ENCODE data around the gene DEGS1. TPM values are rescaled to one million over a fixed set of nuclear protein-coding genes. Genes with fewer than 3 reads are reported as not detected.

The DEGS1 gene
- total RNA-seq, 1 donor from 2014 or later: 36.1 TPM

DNA sequence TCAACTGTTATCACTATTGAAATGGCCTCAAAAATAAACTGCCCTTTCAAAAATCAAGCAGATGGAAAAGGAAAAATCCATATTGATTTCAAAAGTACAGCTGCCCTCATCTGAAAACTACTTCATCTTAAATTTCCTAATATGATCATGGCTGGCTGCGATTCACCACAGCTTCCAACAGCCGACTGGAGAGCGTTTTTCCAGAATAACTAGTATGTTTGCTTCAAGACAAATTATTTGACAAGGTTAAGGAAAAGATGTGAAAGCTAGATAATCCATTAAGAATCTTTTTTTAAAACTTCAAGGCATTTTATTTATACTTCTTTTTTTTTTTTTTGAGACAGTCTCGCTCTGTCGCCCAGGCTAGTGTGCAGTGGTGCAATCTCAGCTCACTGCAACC lies 4.1 kb upstream of the DEGS1 start:
- intact Hi-C loops (cut with DNase I): no loop called here
- DNase-seq (ENCODE audit: low spot score): no peak

DNA sequence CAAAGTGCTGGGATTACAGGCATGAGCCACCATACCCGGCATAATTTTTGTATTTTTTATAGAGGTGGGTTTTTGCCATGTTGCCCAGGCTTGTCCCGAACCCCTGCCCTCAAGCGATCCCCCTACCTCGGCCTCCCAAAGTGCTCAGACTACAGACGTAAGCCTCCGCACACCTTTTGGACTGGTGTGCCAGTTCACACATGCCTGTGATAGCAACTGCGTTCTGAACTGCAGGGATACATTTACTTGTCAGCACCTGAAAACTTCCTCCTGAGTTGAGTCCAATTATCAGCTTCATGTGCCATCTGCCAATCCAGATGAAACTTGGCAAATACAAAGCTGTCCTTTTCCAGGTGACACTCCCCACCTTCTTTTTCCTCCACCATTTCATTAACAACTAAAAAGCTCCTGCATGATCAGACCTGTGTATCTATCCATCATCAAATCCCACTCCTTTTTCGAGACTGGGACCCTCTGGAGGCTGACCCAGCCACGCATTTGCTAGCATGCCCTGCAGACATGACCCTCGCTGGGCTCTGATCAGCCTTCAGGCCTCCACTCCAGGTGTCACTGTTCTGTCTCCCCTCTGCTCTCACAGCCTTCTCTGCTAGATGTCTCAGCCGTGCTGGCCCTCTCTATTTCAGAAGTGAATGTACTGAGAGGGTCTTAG lies 2.1 kb upstream of the DEGS1 start:
- no peak for DNase-seq (ENCODE audit: low spot score)
- intact Hi-C loops (cut with DNase I): loop anchor here (5.0 kb wide), 2 partner anchors 69 to 151 kb away; partner anchors contain the start of genes FBXO28 and NVL

DNA sequence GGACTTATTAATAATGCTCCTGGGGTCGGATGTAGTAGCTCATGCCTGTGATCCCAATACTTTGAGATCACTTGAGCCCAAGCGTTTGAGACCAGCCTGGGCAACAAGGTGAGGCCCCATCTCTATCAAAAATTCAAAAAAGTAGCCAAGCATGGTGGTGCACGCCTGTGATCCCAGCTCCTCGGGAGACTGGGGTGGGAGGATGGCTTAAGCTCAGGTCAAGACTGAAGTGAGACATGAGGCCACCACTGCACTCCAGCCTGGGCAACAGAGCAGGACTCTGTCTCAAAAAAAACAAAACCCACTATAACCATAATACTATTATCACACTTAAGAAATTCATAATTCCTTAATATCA lies 1.6 kb upstream of the DEGS1 start:
- intact Hi-C loops (cut with DNase I): loop anchor here (5.0 kb wide), 2 partner anchors 69 to 151 kb away; partner anchors contain the start of genes FBXO28 and NVL

DNA sequence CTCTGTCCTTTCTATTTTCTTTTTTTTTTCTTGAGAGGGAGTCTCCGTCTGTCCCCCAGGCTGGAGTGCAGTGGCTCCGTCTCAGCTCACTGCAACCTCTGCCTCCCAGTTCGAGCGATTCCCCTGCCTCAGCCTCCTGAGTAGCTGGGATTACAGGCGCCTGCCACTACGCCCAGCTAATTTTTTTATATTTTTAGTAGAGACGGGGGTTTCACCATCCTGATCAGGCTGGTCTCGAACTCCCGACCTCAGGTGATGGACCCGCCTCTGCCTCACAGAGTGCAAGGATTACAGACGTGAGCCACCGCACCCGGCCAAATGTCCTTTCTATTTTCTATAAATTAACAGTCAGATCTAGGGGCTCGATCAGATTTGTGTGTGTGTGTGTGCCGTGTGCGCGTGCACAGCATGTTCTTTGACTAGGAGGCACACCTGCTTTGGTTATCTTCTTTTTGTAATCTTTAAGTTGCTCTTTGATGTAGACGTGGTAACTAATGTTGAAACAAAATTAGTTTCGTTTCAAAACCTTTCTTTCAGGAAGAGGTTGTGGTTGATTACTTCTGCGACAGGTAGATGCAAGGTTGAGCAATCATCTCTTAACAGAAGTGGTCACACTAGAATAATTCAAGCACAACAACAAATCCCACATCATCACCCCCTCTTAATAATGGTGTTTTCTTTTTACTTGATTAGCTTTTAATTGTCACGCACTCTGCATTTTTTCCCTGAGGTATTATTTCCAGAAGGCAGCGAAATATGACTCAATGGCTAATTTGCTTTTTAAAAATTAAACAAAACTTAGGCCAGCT lies 779 bp upstream of the DEGS1 start:
- intact Hi-C loops (cut with DNase I): loop anchor here (5.0 kb wide), 2 partner anchors 70 to 150 kb away; partner anchors contain the start of genes FBXO28 and NVL
- DNase-seq (ENCODE audit: low spot score): no peak

More for the DNA sequence above, 1.6 kb upstream of the DEGS1 start:
- DNase-seq (ENCODE audit: low spot score): no peak

DNA sequence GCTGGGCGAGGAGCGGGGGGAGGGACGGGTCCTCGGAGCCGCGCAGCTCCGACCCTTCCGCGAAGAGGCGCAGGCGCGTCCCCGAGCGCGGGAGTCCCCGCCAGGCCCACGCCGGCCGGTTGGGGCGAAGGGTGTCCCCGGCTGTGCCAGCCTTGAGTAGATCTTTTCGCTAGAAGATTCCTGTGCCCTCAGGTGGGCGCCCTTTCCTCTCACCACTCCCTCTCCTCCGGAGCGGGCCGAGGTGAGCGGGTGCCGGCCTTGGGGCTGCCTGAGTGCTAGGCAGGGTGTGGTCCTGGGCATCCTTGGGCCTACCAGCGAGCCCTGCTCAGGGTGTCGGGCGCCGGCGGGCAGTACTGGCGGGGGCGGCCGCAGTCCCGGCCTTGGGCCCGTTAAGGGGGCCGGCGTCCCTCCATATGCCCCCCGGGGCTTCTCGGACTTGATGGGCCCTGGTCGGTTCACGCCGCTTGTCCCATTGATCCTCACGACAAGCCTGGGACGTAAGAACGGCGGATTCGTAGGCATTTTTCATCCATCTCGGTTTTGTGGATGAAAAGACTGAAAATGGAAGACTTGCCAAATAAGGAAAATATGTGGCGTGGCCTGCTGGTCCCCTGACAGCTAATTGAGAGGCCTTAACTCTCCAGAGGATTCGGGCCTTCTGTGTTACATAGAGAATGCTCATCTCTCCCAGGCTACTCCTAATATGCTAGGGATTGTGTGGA lies 712 bp downstream of the DEGS1 start:
- intact Hi-C loops (cut with DNase I): loop anchor here (5.0 kb wide), 2 partner anchors 71 to 149 kb away; partner anchors contain the start of genes FBXO28 and NVL
- peak; percentile 84 for DNase-seq (ENCODE audit: low spot score)

DNA sequence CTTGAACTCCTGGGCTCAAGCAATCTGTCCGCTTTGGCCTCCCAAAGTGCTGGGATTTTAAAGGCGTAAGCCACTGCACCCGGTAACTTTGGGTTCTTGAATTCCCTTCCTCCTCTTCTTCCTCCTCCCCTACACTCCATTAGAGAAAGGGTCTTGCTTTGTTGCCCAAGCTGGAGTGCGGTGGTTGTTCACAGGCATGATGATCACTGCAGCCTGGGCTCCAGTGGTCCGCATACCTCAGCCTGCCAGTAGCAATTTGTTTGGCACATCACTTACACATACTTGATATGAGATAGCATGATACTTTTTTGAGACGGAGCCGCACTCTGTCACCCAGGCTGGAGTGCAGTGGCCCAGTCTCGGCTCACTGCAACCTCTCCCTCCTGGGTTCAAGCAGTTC lies 2.2 kb downstream of the DEGS1 start:
- intact Hi-C loops (cut with DNase I): no loop called here

DNA sequence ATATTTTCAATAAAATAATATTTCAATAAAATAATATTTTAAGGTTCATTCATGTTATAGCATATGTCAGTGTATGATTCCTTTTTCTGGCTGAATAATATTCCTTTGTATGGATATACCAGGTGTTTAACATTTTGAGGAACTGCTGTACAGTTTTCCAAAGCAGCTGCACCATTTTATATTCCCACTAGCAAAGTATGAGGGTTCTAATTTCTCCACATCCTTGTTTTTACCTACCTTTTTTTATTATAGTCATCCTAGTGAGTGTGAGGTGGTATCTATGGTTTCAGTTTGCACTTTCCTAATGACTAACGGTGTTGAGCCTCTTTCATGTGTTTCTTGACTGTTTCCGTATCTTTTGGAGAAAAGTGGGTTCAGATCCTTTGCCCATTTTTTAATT lies 5.2 kb downstream of the DEGS1 start:
- intact Hi-C loops (cut with DNase I): no loop called here
- DNase-seq (ENCODE audit: low spot score): no peak

More for the DNA sequence above, 2.2 kb downstream of the DEGS1 start:
- no peak for DNase-seq (ENCODE audit: low spot score)

DNA sequence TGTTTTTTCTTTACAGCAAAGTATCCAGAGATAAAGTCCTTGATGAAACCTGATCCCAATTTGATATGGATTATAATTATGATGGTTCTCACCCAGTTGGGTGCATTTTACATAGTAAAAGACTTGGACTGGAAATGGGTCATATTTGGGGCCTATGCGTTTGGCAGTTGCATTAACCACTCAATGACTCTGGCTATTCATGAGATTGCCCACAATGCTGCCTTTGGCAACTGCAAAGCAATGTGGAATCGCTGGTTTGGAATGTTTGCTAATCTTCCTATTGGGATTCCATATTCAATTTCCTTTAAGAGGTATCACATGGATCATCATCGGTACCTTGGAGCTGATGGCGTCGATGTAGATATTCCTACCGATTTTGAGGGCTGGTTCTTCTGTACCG lies 6.5 kb downstream of the DEGS1 start:
- intact Hi-C loops (cut with DNase I): no loop called here
- DNase-seq (ENCODE audit: low spot score): no peak

DNA sequence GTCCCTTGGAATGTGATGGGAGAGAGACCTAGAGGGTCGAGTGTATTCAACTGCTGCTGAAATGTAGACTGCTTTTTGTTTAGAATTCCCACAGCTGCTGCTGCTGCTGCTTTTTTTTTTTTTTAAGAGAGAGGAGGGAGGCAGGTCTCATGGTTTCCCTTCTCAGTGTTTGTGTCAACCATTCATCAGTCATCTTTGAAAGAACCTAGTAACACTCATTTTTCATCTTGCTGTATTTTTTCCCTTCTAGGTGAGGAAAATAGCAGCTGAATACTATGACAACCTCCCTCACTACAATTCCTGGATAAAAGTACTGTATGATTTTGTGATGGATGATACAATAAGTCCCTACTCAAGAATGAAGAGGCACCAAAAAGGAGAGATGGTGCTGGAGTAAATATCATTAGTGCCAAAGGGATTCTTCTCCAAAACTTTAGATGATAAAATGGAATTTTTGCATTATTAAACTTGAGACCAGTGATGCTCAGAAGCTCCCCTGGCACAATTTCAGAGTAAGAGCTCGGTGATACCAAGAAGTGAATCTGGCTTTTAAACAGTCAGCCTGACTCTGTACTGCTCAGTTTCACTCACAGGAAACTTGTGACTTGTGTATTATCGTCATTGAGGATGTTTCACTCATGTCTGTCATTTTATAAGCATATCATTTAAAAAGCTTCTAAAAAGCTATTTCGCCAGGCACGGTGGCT lies 9.2 kb downstream of the DEGS1 start:
- no peak for DNase-seq (ENCODE audit: low spot score)
- intact Hi-C loops (cut with DNase I): no loop called here

DNA sequence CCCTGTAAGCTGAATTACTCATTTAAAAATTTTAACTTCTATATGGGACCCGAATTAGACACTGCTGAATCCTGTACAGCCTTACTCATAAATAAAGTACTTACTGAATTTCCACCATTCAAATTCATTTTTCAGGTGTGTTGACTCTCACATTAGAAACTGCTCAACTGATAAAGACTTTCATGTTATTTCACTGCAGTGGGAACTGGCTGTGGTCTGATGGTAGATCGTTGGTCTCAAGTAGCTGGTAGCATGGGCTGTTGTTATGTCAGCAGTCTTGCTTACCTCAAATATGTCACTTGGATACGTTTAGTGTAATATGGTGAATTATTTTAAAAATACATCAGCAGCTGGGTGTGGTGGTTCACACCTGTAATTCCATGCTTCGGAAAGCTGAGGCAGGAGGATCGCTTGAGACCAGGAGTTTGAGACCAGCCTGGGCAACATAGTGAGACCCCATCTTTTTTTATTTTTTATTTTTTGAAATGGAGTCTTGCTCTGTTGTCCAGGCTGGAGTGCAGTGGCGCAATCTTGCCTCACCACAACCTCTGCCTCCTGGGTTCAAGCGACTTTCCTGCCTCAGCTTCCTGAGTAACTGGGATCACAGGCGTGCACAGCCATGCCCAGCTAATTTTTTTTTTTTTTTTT lies 10.4 kb downstream of the DEGS1 start:
- DNase-seq (ENCODE audit: low spot score): no peak
- intact Hi-C loops (cut with DNase I): no loop called here

DNA sequence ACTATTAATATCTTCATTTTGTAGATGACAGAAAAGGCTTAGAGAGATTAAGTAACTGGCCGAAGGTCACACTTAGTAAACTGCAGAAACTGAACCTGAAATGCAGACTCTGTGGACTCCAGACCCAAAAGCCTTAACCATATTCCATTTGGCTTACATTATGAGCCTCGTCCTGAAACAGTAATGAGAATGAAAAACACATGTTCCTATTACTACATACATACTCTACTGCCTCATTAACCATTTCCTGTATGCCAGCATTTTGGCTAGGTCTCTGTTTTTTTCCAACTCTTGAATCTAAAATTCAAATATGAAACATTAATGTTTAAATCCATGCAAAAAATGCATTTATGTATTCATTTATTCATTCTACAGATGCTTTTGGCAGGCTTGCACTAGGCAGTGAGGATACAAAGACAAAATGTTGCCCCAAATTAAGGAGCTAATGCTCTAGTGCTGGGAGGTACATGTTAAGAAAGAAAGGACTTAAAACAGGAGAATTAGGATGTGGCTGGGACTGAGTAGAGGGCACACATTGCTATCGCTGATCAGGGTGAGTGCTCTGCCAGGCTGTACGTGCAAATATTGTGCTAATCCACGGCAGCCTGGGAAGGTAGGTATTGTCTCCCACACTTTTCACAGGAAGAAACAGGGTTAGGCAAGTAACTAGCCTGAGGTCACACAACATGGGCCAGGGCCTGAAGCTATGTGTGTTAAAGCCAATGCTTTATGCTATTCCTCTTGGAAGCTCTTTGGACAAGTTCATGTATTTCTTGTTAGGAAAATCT lies 14.0 kb downstream of the DEGS1 start:
- DNase-seq (ENCODE audit: low spot score): no peak
- intact Hi-C loops (cut with DNase I): no loop called here

DNA sequence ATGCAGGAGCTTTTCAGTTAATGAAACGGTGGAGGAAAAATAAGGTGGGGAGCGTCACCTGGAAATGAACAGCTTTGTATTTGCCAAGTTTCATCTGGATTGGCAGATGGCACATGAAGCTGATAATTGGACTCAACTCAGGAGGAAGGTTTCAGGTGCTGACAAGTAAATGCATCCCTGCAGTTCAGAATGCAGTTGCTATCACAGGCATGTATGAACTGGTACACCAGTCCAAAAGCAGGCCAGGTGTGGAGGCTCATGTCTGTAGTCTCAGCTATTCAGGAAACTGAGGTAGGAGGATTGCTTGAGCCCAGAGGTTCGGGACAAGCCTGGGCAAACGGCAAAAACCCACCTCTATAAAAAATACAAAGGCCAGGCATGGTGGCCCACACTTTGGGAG lies 15.5 kb downstream of the DEGS1 start:
- intact Hi-C loops (cut with DNase I): no loop called here
- DNase-seq (ENCODE audit: low spot score): no peak

DNA sequence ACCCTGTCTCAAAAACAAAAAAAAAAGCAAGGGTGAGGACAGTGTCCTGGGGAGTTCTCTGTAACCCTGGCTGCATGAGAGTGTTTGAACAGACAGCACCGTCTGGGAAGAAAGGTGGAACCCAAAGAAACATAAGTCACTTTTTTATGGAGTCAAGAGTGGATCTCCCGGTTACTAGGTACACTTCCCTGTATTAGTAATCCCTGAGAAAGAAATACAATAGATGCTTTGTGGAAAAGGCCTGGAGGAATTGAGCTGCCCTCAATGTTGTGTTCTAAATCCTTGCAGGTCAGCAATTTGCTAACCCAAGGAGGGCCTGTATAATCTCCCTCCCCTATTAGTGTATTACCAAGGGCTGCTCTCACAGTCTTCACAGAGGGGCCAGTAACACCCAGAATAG lies 16.6 kb downstream of the DEGS1 start:
- intact Hi-C loops (cut with DNase I): no loop called here
- DNase-seq (ENCODE audit: low spot score): no peak

DNA sequence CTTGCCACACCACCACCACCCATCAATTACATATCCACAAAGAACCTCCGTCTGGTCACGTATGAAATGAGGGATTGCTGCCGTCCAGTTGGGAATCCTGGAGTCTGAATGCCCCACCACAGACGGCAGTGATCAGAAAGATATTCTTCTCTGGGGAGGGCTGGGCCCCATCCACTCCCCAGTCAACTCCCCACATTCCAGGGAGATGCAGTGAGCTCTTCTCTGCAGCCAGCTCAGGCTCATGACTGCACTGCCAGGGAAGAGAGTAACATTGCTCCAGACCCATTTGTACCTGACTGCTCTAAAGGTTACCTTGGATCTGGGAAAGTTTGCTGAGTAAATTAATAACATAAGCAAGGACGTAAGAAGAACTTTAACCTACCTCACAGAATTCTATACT lies 18.3 kb downstream of the DEGS1 start:
- intact Hi-C loops (cut with DNase I): no loop called here
- DNase-seq (ENCODE audit: low spot score): no peak

DNA sequence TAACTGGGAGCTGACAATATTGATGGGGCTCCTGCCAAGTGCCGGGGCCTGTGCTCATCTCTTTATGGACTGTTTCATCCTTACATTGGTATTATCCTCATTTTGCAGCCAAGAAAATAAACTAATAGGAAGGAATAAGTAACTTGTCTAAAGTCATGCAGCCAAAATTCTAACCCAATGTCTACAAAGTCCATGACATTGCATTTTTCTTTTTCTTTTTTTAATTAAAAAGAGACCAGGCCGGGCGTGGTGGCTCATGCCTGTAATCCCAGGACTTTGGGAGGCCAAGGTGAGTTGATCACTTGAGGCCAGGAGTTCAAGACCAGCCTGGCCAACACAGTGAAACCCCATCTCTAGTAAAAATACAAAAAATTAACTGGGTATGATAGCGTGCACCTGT lies 18.8 kb downstream of the DEGS1 start:
- intact Hi-C loops (cut with DNase I): no loop called here

DNA sequence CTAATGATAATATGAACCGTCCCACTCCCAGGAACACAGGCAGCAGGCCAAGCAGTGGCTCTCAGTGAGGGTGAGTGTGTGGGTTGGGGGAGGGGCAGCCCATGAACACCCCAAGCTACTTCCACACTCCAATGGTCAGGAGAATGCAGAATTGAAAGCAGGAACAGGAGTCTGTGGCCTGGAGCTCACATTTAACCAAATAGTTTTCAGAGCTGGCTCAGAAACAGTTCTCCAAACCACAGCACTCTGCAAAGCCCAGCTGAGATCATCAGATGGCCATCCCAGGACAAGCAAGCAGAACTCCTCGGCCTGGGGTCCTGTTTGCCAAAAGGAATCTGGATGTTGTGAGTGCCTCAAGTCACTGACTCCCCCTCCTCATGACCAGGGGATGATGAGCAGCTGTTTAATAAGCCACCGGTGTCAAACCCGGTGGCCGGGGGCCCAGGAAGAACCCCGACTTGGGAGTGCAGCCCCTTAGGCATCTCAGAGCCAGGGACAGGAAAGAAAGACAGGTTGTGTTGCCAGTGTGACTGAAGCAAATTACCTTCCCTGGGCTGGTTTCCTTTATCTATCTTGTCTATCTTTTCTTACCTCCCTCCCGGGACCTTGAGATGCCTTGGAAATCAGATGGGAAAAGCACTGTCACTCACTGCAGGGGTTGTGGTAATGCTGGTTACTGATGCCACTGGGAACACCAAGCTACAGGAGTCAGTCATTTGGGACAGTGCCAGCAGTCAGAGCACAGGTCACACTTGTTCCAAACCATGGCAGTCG lies 20.4 kb downstream of the DEGS1 start:
- intact Hi-C loops (cut with DNase I): no loop called here
- DNase-seq (ENCODE audit: low spot score): no peak

More for the DNA sequence above, 18.8 kb downstream of the DEGS1 start:
- no peak for DNase-seq (ENCODE audit: low spot score)

DNA sequence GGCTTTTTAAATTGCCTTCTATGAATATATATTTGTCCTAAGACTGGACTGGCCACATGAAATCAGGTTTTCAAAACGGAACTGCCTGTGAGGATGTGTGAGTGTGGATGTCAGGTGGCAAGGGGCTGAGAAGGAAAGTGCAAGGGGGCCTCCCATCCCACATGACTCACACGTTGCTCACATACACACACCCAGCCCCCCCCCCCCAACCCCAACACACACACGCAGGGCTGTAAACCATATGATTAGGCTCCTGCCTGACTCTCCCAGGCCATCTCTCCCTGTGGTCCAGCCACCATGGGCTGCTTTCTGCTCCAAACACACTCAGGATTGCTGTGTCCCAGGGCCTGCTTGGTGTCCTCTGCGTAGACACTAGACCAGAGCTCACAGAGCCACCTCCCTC lies 22.4 kb downstream of the DEGS1 start:
- DNase-seq (ENCODE audit: low spot score): no peak
- intact Hi-C loops (cut with DNase I): no loop called here

Data from cardiac septum (tissue), 1 donor.